Keratinocyte (primary cell): ENCODE measurements around the gene CNOT6. TPM values are rescaled to one million over a fixed set of nuclear protein-coding genes. Genes with fewer than 3 reads are reported as not detected.
"Not testable (repeated sequence)": the region's sequence is repeated elsewhere in the genome, so short reads cannot be mapped to it uniquely, and the experiment has no call there.

ENCODE experiments used
- DNase-seq: peaks from one replicate; pipeline ENCODE4 v3.0.0-alpha.2; 2011; ENCODE audit warnings: low read depth, missing footprints, low spot score
- FAIRE-seq: peaks from 2 replicates; lab custom pipeline; 2011; peaks lifted over from hg19 to GRCh38; lab: Jason Lieb, UNC
- H2AFZ ChIP-seq: 2 replicates; pipeline ENCODE4 v1.6.0; 2012; ENCODE audit warnings: low read length, control low read depth, inconsistent platforms; ENCODE audit not compliant: control insufficient read depth
- H3K27ac ChIP-seq: 2 replicates; pipeline ENCODE4 v1.5.1; 2011; ENCODE audit warnings: low read length; ENCODE audit not compliant: control insufficient read depth, insufficient read depth
- H3K27me3 ChIP-seq: 3 replicates; pipeline ENCODE4 v1.6.0; 2011; ENCODE audit warnings: low read length; ENCODE audit not compliant: control insufficient read depth, insufficient read depth; ENCODE audit errors: extremely low read depth
- H3K36me3 ChIP-seq, 2 experiments: 2 replicates in 1 of 2; 3 replicates in 1 of 2; pipeline ENCODE4 v1.5.1; 2011; ENCODE audit warnings: low read length in 2 of 2, mild to moderate bottlenecking in 1 of 2; ENCODE audit not compliant: control insufficient read depth in 2 of 2, insufficient read depth in 2 of 2; ENCODE audit errors: extremely low read depth in 1 of 2
- H3K4me1 ChIP-seq: 3 replicates; pipeline ENCODE4 v1.5.1; 2011; ENCODE audit warnings: low read length; ENCODE audit not compliant: control insufficient read depth, insufficient read depth; ENCODE audit errors: extremely low read depth
- H3K4me2 ChIP-seq: 3 replicates; pipeline ENCODE4 v1.6.0; 2011; ENCODE audit warnings: low read depth, low read length; ENCODE audit not compliant: control insufficient read depth, insufficient read depth; ENCODE audit errors: extremely low read depth
- H3K4me3 ChIP-seq, 3 experiments: fragments of 200-600 bp in 1 of 3; sonication (generic) in 1 of 3; 2 replicates in 2 of 3; 3 replicates in 1 of 3; pipeline ENCODE4 v1.5.1; 2011 to 2016; ENCODE audit warnings: low read length in 3 of 3, mild to moderate bottlenecking in 3 of 3, control low read depth in 2 of 3, inconsistent platforms in 1 of 3, low read depth in 1 of 3, mixed read lengths in 1 of 3, mixed run types in 1 of 3, moderate library complexity in 1 of 3; ENCODE audit not compliant: control insufficient read depth in 2 of 3, insufficient read depth in 2 of 3; ENCODE audit errors: extremely low read depth in 1 of 3
- H3K79me2 ChIP-seq: 2 replicates; pipeline ENCODE4 v1.6.0; 2012; ENCODE audit warnings: low read length; ENCODE audit not compliant: control insufficient read depth, insufficient read depth
- H3K9ac ChIP-seq: 3 replicates; pipeline ENCODE4 v1.6.0; 2011; ENCODE audit warnings: low read length; ENCODE audit not compliant: control insufficient read depth, insufficient read depth; ENCODE audit errors: extremely low read depth
- H3K9me1 ChIP-seq: 3 replicates; pipeline ENCODE4 v1.6.0; 2011; ENCODE audit warnings: low read length; ENCODE audit not compliant: control insufficient read depth, insufficient read depth; ENCODE audit errors: extremely low read depth
- H3K9me3 ChIP-seq: 2 replicates; pipeline ENCODE4 v1.5.1; 2012; ENCODE audit warnings: low read depth, low read length; ENCODE audit not compliant: control insufficient read depth
- H4K20me1 ChIP-seq: 3 replicates; pipeline ENCODE4 v1.6.0; 2011; ENCODE audit warnings: low read length; ENCODE audit not compliant: control insufficient read depth, insufficient read depth; ENCODE audit errors: extremely low read depth
- CTCF ChIP-seq, 3 experiments: IDR thresholded peaks in 1 of 3; conservative IDR thresholded peaks in 1 of 3; optimal IDR thresholded peaks in 1 of 3; 2 replicates in 2 of 3; 3 replicates in 1 of 3; pipeline versions ENCODE3 to v1.5.1; 2011; ENCODE audit warnings: low read length in 3 of 3, mild to moderate bottlenecking in 3 of 3, moderate library complexity in 2 of 3, control low read depth in 1 of 3, inconsistent platforms in 1 of 3; ENCODE audit not compliant: insufficient read depth in 2 of 3; ENCODE audit errors: extremely low read depth in 1 of 3
- EZH2 ChIP-seq: IDR thresholded peaks from one replicate; pipeline ENCODE4 v1.6.1; 2012; ENCODE audit warnings: inconsistent platforms, mild to moderate bottlenecking, low read length, moderate library complexity
- dilution Hi-C: fragments of 300-500 bp; cut with MboI; formaldehyde crosslinking; loops from one replicate; pipeline ENCODE4 v1.7.0; 2020; ENCODE audit warnings: low sequenced_read_pairs; ENCODE audit not compliant: extremely low pct_ligation_motif_present
- polyA plus RNA-seq, 5 experiments: library from polyadenylated mRNA; depleted of rRNA in 3 of 5; stranded (reverse) in 3 of 5; stranded (forward) in 1 of 5; unstranded in 1 of 5; fragments of >200 nt; gene quantifications; 1 replicate in 1 of 5; 2 replicates in 3 of 5; 3 replicates in 1 of 5; pipeline versions ENCODE4 v1.2.1 to v1.2.3, GENCODE V29; 2011 to 2012; ENCODE audit warnings: missing spikeins in 2 of 5, low read depth in 1 of 5, low replicate concordance in 1 of 5

The CNOT6 gene
- polyA plus RNA-seq, 1 donor (not counting 4 experiments of a cell fraction or from before 2014, with no cell fraction given) = 29.7 TPM

DNA sequence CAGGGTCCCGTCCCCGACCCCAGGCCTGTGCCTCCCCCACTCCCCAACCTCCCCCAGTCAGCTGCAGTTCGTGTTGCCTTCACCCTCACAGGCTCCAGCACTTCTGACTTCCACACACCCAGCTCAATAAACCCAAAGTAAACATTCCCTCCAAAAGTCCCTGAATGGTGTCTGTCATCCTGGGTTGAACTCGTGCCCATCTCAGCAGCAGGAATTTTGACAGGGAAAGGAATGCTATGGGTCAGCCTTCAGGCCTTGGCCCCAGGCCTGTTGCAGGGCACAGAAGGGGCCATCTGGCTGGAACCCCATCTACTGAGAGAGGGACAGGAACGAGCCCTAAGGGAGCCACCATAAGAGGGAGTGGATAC, 29.6 kb upstream of the CNOT6 start:
- Histone ChIP-seq H3K4me3 (no peak overlapping the region), H3K9me1 (no peaks in the 10 kb centered on the region), H4K20me1 (no peaks in the 10 kb centered on the region), H3K9ac (no peak overlapping the region), H2AFZ (no peak overlapping the region), H3K4me2 (no peak overlapping the region), H3K9me3 (no peaks in the 10 kb centered on the region), H3K36me3 (no peaks in the 10 kb centered on the region), H3K79me2 (no peaks in the 10 kb centered on the region), H3K4me1 (peaks cover 5% of the 10 kb centered on the region), H3K27me3 (no peaks in the 10 kb centered on the region), H3K27ac (no peak overlapping the region)
- dilution Hi-C loops = no loop called here
- no peak for DNase-seq
- TF ChIP-seq EZH2 (no peak), CTCF (optimal IDR thresholded peaks at IDR 0.05 in 1 of 3, IDR thresholded peaks at IDR 0.05 in 1 of 3, conservative IDR thresholded peaks at IDR 0.05 in 1 of 3; ENCODE audit: extremely low read depth in 1 of 3, insufficient read depth in 2 of 3, low read length in 3 of 3) (no peak)
- FAIRE-seq = no peak

DNA sequence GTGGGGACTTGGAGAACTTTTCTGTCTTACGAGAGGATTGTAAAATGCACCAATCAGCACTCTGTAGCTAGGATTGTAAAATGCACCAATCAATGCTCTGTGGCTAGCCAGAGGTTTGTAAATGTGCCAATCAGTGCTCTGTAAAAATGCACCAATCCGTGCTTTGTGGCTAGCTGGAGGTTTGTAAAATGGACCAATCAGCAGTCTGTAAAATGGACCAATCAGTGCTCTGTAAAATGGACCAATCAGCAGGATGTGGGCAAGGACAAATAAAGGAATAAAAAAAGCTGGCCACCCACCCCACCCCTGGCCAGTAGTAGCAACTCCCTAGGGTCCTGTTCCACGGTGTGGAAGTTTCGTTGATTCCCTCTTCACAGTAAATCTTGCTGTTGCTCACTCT, 29.1 kb upstream of the CNOT6 start:
- H3K36me3 ChIP-seq, H2AFZ ChIP-seq, dilution Hi-C loops, H3K9ac ChIP-seq, H4K20me1 ChIP-seq, H3K27me3 ChIP-seq, H3K4me3 ChIP-seq, H3K4me2 ChIP-seq, DNase-seq, H3K9me1 ChIP-seq, FAIRE-seq, H3K4me1 ChIP-seq, H3K27ac ChIP-seq, H3K79me2 ChIP-seq, H3K9me3 ChIP-seq: not testable (repeated sequence)

GRCh38 chr5:180466316-180466715, 27.9 kb upstream of the CNOT6 start:
- H2AFZ ChIP-seq = no peak overlapping the region
- H3K9me1 ChIP-seq = no peaks in the 10 kb centered on the region
- no peak overlapping the region for H3K4me2 ChIP-seq
- no peaks in the 10 kb centered on the region for H3K79me2 ChIP-seq
- H3K9me3 ChIP-seq = no peaks in the 10 kb centered on the region
- no peak for FAIRE-seq
- no peak overlapping the region for H3K9ac ChIP-seq
- H3K27me3 ChIP-seq = peaks cover 5% of the 10 kb centered on the region
- no peak overlapping the region for H3K27ac ChIP-seq
- H3K36me3 ChIP-seq = no peaks in the 10 kb centered on the region
- no peak for TF ChIP-seq CTCF (optimal IDR thresholded peaks at IDR 0.05 in 1 of 3, IDR thresholded peaks at IDR 0.05 in 1 of 3, conservative IDR thresholded peaks at IDR 0.05 in 1 of 3; ENCODE audit: extremely low read depth in 1 of 3, insufficient read depth in 2 of 3, low read length in 3 of 3)
- no peak for TF ChIP-seq EZH2
- dilution Hi-C loops = no loop called here
- no peak for DNase-seq
- peaks cover 5% of the 10 kb centered on the region for H3K4me1 ChIP-seq
- no peak overlapping the region for H3K4me3 ChIP-seq
- no peaks in the 10 kb centered on the region for H4K20me1 ChIP-seq
